SK-N-MC (cell line): ENCODE results near the gene MCF2.

Experiments
- EZH2 ChIP-seq: fragments of 200-600 bp; sonication (generic); IDR thresholded peaks from one replicate; pipeline ENCODE4 v1.6.1; 2017; ENCODE audit warnings: antibody characterized with exemption
- FOXP2 ChIP-seq: optimal IDR thresholded peaks from 2 replicates; pipeline ENCODE3; 2011; ENCODE audit warnings: mild to moderate bottlenecking, moderate library complexity; ENCODE audit not compliant: insufficient read depth; ENCODE audit errors: extremely low read length, control extremely low read depth
- POLR2AphosphoS5 ChIP-seq: IDR thresholded peaks from 2 replicates; pipeline ENCODE4 v1.6.1; 2012; ENCODE audit warnings: mild to moderate bottlenecking, low read depth, low read length, borderline replicate concordance

GRCh38 chrX:139751053-139751452, 43.1 kb upstream of the MCF2 start:
- TF ChIP-seq EZH2 (no peak), POLR2AphosphoS5 (no peak), FOXP2 (no peak)
